Measurements from ENCODE around the gene CASKIN2. TPM values are rescaled to one million over a fixed set of nuclear protein-coding genes. Genes with fewer than 3 reads are reported as not detected.
"Not testable (repeated sequence)": the region's sequence is repeated elsewhere in the genome, so short reads cannot be mapped to it uniquely, and the experiment has no call there.

The CASKIN2 gene
- total RNA-seq, 1 experiment from 2014 or later: 8.9 TPM

- DNase-seq (ENCODE audit: low read depth): no peak
Measured at GRCh38 chr17:75489511-75489955, 25.8 kb downstream of the CASKIN2 start.

- DNase-seq (ENCODE audit: low read depth): no peak
Measured at GRCh38 chr17:75488693-75489510, 26.4 kb downstream of the CASKIN2 start.

GRCh38 chr17:75487351-75488070 lies 27.8 kb downstream of the CASKIN2 start:
- DNase-seq (ENCODE audit: low read depth): no peak

- DNase-seq (ENCODE audit: low read depth): no peak
Measured at GRCh38 chr17:75486951-75487350, 28.4 kb downstream of the CASKIN2 start.

- no peak for DNase-seq (ENCODE audit: low read depth)
Measured at GRCh38 chr17:75486151-75486550, 29.2 kb downstream of the CASKIN2 start.

- no peak for DNase-seq (ENCODE audit: low read depth)
Measured at GRCh38 chr17:75485688-75486087, 29.6 kb downstream of the CASKIN2 start.

GRCh38 chr17:75482098-75482942 lies 33.0 kb downstream of the CASKIN2 start:
- DNase-seq (ENCODE audit: low read depth): no peak

- no peak for DNase-seq (ENCODE audit: low read depth)
Measured at GRCh38 chr17:75481194-75482068, 33.9 kb downstream of the CASKIN2 start.

GRCh38 chr17:75480281-75480680 lies 35.1 kb downstream of the CASKIN2 start:
- DNase-seq (ENCODE audit: low read depth): no peak

- no peak for DNase-seq (ENCODE audit: low read depth)
Measured at GRCh38 chr17:75478508-75478907, 36.8 kb downstream of the CASKIN2 start.

GRCh38 chr17:75477490-75477862 lies 37.9 kb downstream of the CASKIN2 start:
- DNase-seq (ENCODE audit: low read depth): not testable (repeated sequence)

GRCh38 chr17:75476752-75477489 lies 38.4 kb downstream of the CASKIN2 start:
- DNase-seq (ENCODE audit: low read depth): no peak

GRCh38 chr17:75476271-75476671 lies 39.1 kb downstream of the CASKIN2 start:
- DNase-seq (ENCODE audit: low read depth): no peak

GRCh38 chr17:75475851-75476250 lies 39.5 kb downstream of the CASKIN2 start:
- no peak for DNase-seq (ENCODE audit: low read depth)

- DNase-seq (ENCODE audit: low read depth): no peak
Measured at GRCh38 chr17:75475144-75475835, 40.0 kb downstream of the CASKIN2 start.

- DNase-seq (ENCODE audit: low read depth): no peak
Measured at GRCh38 chr17:75474736-75475135, 40.6 kb downstream of the CASKIN2 start.

GRCh38 chr17:75473246-75473645 lies 42.1 kb downstream of the CASKIN2 start:
- DNase-seq (ENCODE audit: low read depth): no peak

- DNase-seq (ENCODE audit: low read depth): peak; percentile 13
Measured at GRCh38 chr17:75472119-75472518, 43.2 kb downstream of the CASKIN2 start.

- DNase-seq (ENCODE audit: low read depth): peak; percentile 47
Measured at GRCh38 chr17:75471207-75471606, 44.1 kb downstream of the CASKIN2 start.
